HG02763 (cell line): Measurements from ENCODE around the gene KCNIP2.

Experiments used
- ATAC-seq: cut with Tn5 transposase; IDR thresholded peaks from one replicate; pipeline ENCODE4 v1.9.1; 2021; ENCODE audit warnings: mild to moderate bottlenecking, moderate library complexity; ENCODE audit not compliant: unreplicated experiment

The KCNIP2 gene

GRCh38 chr10:101843032-101844021 is at the start of gene KCNIP2:
Gene KCNIP2 (minus strand): TSS chr10:101843800. CDS start chr10:101843568, 232 bp downstream.
- ATAC-seq = no peak

- no peak for ATAC-seq
Measured at GRCh38 chr10:101892782-101893391, 49.3 kb upstream of the KCNIP2 start.

DNA sequence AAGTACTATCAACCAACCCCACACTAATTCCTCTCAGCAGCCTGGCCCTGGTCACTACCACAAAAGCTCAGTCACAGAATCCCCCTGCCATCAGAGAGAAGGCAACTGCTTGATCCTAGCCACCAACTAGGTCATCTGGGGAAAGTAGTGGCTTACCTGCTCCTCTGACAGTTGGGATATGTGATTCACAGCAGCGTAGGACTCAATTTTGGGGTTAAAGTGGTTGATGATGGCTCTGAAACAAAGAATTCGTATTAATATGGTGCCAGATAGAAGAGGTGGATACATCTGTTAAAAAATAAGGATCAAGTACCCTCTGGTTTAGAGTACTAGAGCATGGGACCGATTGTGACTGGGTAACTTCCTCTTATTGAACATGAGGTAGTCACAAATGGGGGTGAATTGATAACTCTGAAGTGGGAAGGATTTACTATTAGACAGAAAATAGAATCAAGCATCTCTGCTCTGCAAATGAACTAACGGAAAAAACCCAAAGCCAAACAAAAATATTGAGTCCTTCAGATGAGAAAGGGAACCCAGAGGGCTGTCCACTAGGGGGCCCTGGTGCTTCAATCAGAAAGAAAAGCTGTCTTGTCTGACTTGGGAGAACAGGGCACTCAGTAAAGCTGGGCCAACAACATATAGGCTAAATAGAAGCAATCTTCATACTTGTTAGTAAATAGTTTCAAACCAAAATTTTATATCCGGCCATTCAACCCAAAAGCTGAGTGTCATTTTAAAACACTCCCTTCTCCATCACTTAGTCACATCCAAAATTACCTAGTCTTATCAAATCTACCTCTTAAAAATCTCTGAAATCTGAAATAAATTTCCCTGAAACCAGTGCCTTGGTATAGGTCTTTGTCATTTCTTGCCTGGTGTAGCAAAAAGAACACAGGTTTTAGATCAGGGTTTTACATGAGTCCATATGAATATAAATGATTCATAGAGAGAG is 45.9 kb upstream of the KCNIP2 start:
- ATAC-seq = no peak

- ATAC-seq = no peak
Measured at GRCh38 chr10:101888251-101888949, 44.8 kb upstream of the KCNIP2 start.

DNA sequence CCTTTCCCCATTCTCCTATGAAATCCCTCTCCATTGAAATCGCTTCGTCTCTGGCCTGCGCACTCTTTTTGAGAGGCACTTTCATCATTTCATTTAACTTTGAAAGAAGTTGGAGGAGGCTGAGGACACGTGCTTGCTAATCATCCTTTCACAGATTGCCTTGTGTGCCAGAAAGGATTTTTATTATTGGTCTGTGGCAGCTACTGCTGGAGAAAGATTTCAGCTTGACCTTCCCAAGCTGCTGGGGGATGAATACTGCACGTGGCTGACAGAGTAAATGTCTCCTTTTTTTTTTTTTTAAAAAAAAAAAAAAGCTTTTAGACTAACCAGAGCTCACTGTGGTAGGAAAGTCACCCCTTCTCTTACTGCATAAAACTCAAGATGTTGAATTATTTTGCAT is 44.2 kb upstream of the KCNIP2 start:
- no peak for ATAC-seq

DNA sequence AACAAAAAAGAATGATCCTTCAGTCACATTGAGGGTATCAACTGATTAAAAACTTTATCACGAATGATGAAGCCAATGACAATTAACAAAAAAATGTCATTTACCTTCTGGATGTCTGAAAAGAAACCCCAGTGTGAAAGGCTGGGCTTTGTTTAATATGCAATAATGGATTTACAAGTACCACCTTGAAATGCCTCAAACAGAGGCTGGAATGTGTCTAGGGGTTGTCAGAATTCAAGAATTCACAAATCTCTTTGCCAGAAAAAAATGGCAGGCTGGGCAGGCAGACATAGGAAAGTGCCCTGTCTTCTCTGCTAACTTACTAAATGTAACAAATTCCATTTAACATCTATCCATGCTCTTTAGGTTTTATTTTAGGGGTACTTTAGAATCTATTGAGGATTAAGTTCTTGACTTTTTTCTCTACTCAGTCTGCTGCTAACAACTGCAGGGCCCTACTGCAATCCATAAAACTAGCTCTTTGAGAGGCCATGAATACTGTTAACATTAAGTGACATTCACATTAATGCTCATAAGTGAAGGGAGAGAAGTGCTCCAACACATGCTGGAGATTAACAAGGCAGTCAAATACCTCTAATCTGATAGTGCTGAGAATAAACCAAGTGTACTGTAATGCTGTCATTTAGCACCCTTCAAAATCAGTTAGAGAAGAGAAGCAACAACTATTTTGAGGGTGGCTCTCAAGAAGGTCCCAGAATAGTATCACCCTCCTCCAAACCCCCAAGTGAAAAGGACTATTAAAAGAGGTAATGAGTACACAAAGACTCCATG is 43.1 kb upstream of the KCNIP2 start:
- no peak for ATAC-seq

DNA sequence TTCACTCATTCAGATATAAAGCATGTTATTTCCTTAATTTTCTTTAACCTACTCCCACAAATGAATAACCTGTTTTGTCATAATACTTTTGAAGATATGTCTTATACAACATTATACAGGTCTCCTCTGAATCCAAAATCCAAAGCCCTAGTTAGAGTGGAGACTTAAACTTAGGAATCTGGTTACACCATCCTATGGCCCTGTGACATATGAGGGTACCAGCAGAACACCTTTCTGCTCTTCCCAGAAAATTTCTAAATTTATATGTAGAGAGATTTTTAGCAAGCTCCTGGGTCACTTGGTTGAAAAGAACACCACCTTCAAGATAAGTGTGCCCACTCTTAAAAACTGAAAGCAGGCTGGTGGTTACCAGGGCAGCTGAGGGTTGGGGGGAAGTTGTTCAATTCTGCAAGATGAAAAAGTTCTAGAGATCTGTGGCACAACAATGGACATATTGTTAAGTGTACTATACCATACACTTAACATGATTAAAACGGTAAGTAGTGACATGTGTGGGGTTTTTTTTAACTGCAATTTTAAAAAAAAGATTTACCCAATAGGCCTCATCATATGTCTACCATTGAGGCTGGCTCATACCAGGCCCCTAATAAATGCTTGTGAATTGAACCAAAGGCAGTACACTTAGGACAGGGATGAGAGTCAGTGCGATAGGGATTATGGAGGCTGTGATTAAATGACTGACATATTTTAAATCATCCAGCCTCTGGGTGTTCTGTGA is 37.6 kb upstream of the KCNIP2 start:
- ATAC-seq = no peak

GRCh38 chr10:101880232-101880573 is 36.6 kb upstream of the KCNIP2 start:
- no peak for ATAC-seq

GRCh38 chr10:101879456-101880231 is 36.0 kb upstream of the KCNIP2 start:
- ATAC-seq = no peak

DNA sequence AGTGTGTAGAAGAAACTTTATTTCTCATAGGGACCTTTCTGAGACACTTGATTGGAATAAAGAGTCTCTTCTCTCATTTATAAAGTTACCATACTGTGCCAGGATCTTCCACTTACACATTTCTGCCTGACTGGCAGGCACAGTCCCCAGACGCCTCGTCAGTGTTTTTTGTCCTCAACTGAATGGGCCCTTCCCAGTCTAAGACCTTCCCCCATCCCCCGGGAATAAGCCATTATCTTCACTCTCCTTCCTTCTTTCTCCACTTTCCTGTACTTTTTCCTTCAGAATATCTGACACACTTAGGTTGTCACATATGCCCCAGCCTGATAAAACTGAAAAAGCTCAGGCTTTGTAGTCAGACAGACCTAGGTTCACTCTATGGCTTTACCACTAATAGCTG is 35.3 kb upstream of the KCNIP2 start:
- no peak for ATAC-seq

DNA sequence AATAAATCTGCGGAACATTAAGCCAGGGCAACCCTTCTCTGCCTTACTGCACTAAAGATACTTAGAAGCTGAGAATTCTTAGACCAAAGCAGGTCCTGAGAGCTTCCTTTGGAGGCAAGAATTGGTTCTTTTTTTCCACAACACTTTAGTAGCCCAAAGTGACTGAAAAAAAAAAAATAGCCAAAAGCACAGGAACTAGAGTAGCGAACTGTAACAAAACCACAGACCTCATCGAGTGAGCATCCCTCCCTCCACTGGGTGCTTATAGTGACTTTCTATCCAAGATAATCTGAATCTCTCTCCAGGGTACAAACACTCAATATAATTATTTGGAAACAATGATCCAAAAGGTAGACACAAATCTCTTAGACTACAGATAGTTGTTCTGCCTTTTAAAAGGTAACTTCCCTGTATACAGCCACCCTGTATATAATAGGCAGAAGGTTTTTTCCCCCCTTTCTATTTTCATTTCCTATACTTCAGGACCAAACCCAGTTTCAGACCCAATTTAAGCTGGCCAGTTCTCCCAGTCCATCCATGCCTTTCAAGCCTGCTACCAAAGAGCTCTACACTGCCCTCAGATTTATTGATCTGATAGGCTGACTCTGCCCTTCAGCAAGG is 31.6 kb upstream of the KCNIP2 start:
- ATAC-seq = no peak

DNA sequence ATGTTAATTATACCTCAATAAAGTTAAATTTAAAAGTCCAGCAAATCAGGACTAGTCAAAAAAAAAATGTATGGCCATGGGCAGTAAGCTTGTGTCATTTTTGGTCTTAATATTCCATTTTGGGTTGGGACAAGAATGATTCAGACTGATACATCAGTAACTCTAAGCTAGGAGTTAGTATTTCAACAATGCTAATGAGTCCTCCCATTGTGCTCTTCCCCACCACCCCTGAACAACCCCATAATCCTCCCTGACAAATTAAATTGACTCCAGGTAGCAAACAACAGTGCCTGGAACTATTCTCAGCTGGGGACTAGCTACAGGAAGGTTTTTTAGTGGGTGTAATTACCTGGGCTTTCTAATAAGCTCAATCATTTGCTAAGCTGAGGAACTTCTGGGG is 30.7 kb upstream of the KCNIP2 start:
- no peak for ATAC-seq

DNA sequence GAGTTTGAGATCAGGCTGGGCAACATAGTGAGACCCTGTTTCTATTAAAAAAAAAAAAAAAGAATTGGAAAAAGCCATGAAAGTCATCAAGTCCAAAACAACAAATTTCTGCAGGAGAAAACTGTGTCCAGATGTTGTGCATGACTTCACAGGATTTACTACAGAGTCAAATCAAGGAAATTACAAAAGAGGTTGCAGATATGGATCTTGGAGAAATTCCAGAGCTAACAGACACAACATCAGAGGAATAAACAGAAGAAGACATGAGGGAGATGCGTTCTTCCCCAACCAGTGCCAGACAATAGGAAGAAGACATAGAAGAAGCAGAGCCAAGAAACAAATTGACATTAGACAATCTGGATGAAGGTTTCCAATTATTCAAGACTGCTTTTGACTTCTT is 24.3 kb upstream of the KCNIP2 start:
- ATAC-seq = no peak

DNA sequence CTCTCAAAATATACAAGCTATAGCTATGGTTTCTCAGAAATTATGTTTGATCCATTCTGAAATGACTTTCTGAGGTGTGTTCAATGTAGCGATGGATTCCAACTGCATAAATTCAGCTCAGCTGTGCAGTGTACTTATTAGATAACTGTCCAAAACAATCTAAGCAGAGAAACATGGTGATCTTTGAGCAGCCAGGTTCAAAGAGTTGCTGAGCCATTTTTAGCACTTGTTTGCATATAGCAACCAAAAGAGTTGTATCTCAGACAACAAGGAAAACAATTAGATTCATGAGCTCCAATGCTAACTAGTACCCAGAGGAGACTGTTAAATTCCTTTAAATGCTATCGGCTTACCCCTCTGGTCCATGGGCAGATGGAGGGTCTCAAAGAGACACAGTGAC is 15.9 kb upstream of the KCNIP2 start:
- ATAC-seq = no peak

GRCh38 chr10:101858723-101859500 is 15.3 kb upstream of the KCNIP2 start:
- no peak for ATAC-seq

- ATAC-seq = no peak
Measured at GRCh38 chr10:101857802-101858476, 14.3 kb upstream of the KCNIP2 start.

GRCh38 chr10:101856626-101857025 is 13.0 kb upstream of the KCNIP2 start:
- ATAC-seq = no peak
